Heart left ventricle (tissue), 13 donors: ENCODE data around the gene CTSF.

Experiments used
- CTCF ChIP-seq, 12 donors: fragments of 200-600 bp; sonication (generic) in 4 of 12; IDR thresholded peaks; one replicate each; pipeline versions ENCODE4 v1.5.0 to v1.8.0; 2018 to 2022; ENCODE audit warnings: antibody characterized with exemption in 12 of 12, mild to moderate bottlenecking in 5 of 12
- POLR2A ChIP-seq, 2 donors: fragments of 450-650 bp; IDR thresholded peaks; one replicate each; pipeline ENCODE4 v1.6.1; 2017; ENCODE audit warnings: antibody characterized with exemption in 2 of 2, mild to moderate bottlenecking in 2 of 2, moderate library complexity in 2 of 2
- donor health status: ischemic (EF 13 %, LVEDD 7.1; RV severe dilation, severe dysfunction).
- donor health status: DM: no; HTN: yes; CAD: no.
- donor health status: DM: no; HTN: no; CAD: no.
- donor health status: ischemic (EF 25% LVEDD 6.9; RV normal size, moderate dysfunction).
- donor health status: ischemic (EF 25% LVEDD 5.7; RV mildly dilated, moderate dysfunction).
- donor health status: ischemic (EF 35%, LVEDD 5.7; RV mildly dilated, moderate dysfunction).
- donor health status: nonischemic (EF 11% LVEDD 7.7; RV severe dilation, severe dysfunction).
- donor health status: DM: yes; HTN: yes; CAD: no.
- donor health status: PGD.
- donor health status: ischemic (EF 29% LVEDD 5.4; RV normal size, mild dysfunction).
- donor health status: nonischemic (EF 23%, LVEDD 6.1; RV moderate dilation, normal function).

- TF ChIP-seq CTCF (IDR thresholded peaks at IDR 0.05) (no peak), POLR2A (IDR thresholded peaks at IDR 0.05) (no peak)
These were observed 41.6 kb upstream of the CTSF start for GRCh38 chr11:66609721-66610617.
